Right lobe of liver (tissue), 6 donors: ENCODE data around the gene SHC2. TPM values are rescaled to one million over a fixed set of nuclear protein-coding genes. Genes with fewer than 3 reads are reported as not detected.
A peak's percentile ranks its signal among the peaks of the same experiment; 100 is the strongest.

Experiments
- ATAC-seq, 4 donors: fragments of 200-7000 bp; cut with Tn5 transposase; one replicate each; pipeline ENCODE4 v1.9.1; 2020; ENCODE audit warnings: mild to moderate bottlenecking in 4 of 4, moderate library complexity in 4 of 4
- DNase-seq, 3 donors: peaks; one replicate each; pipeline ENCODE4 v3.0.0-alpha.2; 2020
- H3K27ac ChIP-seq, 3 donors: fragments of 200-600 bp; one replicate each; pipeline ENCODE4 v1.8.0; 2022
- H3K27me3 ChIP-seq, 2 donors: fragments of 200-600 bp; one replicate each; pipeline ENCODE4 v1.8.0; 2022
- H3K36me3 ChIP-seq, 4 donors: fragments of 200-600 bp; sonication (generic) in 1 of 4; one replicate each; pipeline versions ENCODE4 v1.5.1 to v1.8.0; 2017 to 2022; ENCODE audit warnings: control low read depth in 1 of 4
- H3K4me1 ChIP-seq, 4 donors: fragments of 200-600 bp; sonication (generic) in 1 of 4; one replicate each; pipeline versions ENCODE4 v1.5.1 to v1.8.0; 2017 to 2022; ENCODE audit warnings: control low read depth in 1 of 4
- H3K4me3 ChIP-seq, 3 donors: fragments of 200-600 bp; one replicate each; pipeline ENCODE4 v1.8.0; 2022
- H3K9me3 ChIP-seq, 4 donors: fragments of 200-600 bp; sonication (generic) in 1 of 4; one replicate each; pipeline versions ENCODE4 v1.5.1 to v1.8.0; 2017 to 2022; ENCODE audit warnings: control low read depth in 1 of 4
- CTCF ChIP-seq, 4 donors: fragments of 200-600 bp in 3 of 4; fragments of 450-650 bp in 1 of 4; IDR thresholded peaks; one replicate each; pipeline versions ENCODE4 v1.5.1 to v1.8.0; 2016 to 2022; ENCODE audit warnings: antibody characterized with exemption in 4 of 4, mild to moderate bottlenecking in 2 of 4
- POLR2A ChIP-seq: fragments of 450-650 bp; IDR thresholded peaks from one replicate; pipeline ENCODE4 v1.6.1; 2017; ENCODE audit warnings: antibody characterized with exemption, mild to moderate bottlenecking
- WGBS: methylation state at CpG from one replicate; pipeline ENCODE4 v1.1.6; 2018; ENCODE audit warnings: low coverage, low lambda C conversion rate; ENCODE audit not compliant: insufficient coverage; ENCODE audit errors: missing lambda C conversion rate; 5-methylcytosine and 5-hydroxymethylcytosine counted together
- intact Hi-C, 2 donors: fragments of 100-400 bp; cut with DNase I; formaldehyde crosslinking; loops; one replicate each; pipeline versions ENCODE4 v1.11.2 to v1.14.1; 2022
- total RNA-seq, 6 experiments: library from RNA; depleted of rRNA in 2 of 6; stranded (reverse); fragments of >200 nt in 2 of 6; fragmentation: NEBNext Ultra II Directional in 3 of 6; extraction: Animal tissue kit (Norgen Biotek cat#: 25700) in 3 of 6; gene quantifications; one replicate each; pipeline versions ENCODE4 v1.1.0 to v1.2.4, GENCODE V29; 2016 to 2023
- donor health status: DM: no; HTN: yes; CAD: no.
- donor health status: DM: no; HTN: no; CAD: no.
- donor health status: DM: no; HTN: no; CAD: no.
- donor health status: DM: no; HTN: yes; CAD: no.
- donor health status: DM: no; HTN: yes; CAD: no.

The SHC2 gene
- total RNA-seq, 6 experiments from 2014 or later, result 48.4 to 69.9 (median 59.1) TPM

- no peak for DNase-seq
- Histone ChIP-seq H3K9me3 (no peaks in the 10 kb centered on the region), H3K4me1 (peaks cover 0 to 2% (median 0%) of the 10 kb centered on the region in 4 donors), H3K36me3 (no peaks in the 10 kb centered on the region), H3K27ac (no peak overlapping the region), H3K4me3 (no peak overlapping the region), H3K27me3 (no peaks in the 10 kb centered on the region)
- WGBS, result 49% methylated on average over 9 of the region's 14 CpGs
- intact Hi-C loops, result no loop called here
- ATAC-seq, result no peak
- TF ChIP-seq POLR2A, result no peak
Measured at GRCh38 chr19:478976-479375, 18.1 kb upstream of the SHC2 start.

GRCh38 chr19:478236-478903, 17.5 kb upstream of the SHC2 start:
- 57% methylated on average over 1 of the region's 26 CpGs for WGBS
- Histone ChIP-seq H3K4me3 (no peak overlapping the region), H3K27me3 (no peaks in the 10 kb centered on the region), H3K36me3 (no peaks in the 10 kb centered on the region), H3K9me3 (no peaks in the 10 kb centered on the region), H3K4me1 (peaks cover 0 to 2% (median 0%) of the 10 kb centered on the region in 4 donors), H3K27ac (no peak overlapping the region)
- ATAC-seq (no peak), DNase-seq (no peak)
- intact Hi-C loops, result no loop called here
- TF ChIP-seq CTCF (IDR thresholded peaks at IDR 0.05) (no peak), POLR2A (no peak)

GRCh38 chr19:475360-475759, 14.5 kb upstream of the SHC2 start:
- 71% methylated on average over 8 of the region's 13 CpGs for WGBS
- H3K36me3 ChIP-seq, result no peaks in the 10 kb centered on the region
- ATAC-seq, result no peak

GRCh38 chr19:474126-475078, 13.6 kb upstream of the SHC2 start:
- ATAC-seq (peak; percentile 68 to 77 (median 70)), DNase-seq (peak; percentile 52 to 62 (median 56))
- Histone ChIP-seq H3K9me3 (no peaks in the 10 kb centered on the region), H3K27ac (peak overlapping the region; percentile 8 to 54 (median 37)), H3K27me3 (no peaks in the 10 kb centered on the region), H3K4me1 (no peaks in the 10 kb centered on the region), H3K36me3 (no peaks in the 10 kb centered on the region), H3K4me3 (no peak overlapping the region)
- intact Hi-C loops, result no loop called here
- WGBS, result 32% methylated on average over 12 of the region's 57 CpGs
- TF ChIP-seq CTCF (IDR thresholded peaks at IDR 0.05), result no peak
- TF ChIP-seq POLR2A, result no peak

More at GRCh38 chr19:475360-475759, 14.5 kb upstream of the SHC2 start:
- H3K4me1 ChIP-seq, result peaks cover 0 to 2% (median 0%) of the 10 kb centered on the region in 4 donors
- no peak overlapping the region for H3K27ac ChIP-seq
- TF ChIP-seq POLR2A (no peak), CTCF (IDR thresholded peaks at IDR 0.05) (no peak)
- no peak for DNase-seq
- H3K4me3 ChIP-seq, result no peak overlapping the region
- H3K27me3 ChIP-seq, result no peaks in the 10 kb centered on the region
- intact Hi-C loops, result no loop called here
- H3K9me3 ChIP-seq, result no peaks in the 10 kb centered on the region
